ENCODE measurements around the gene SMIM43. TPM values are rescaled to one million over a fixed set of nuclear protein-coding genes. Genes with fewer than 3 reads are reported as not detected.

SMIM43 gene
- total and polyA plus RNA-seq, 2 of the 8 experiments (the other 6 are each of a cell fraction or from before 2014, with no cell fraction given): 0.50 to 0.94 TPM

- Histone ChIP-seq H4K91ac (replicated peaks; ENCODE audit: insufficient read length, low read length) (no peak overlapping the region), H3K23ac (ENCODE audit: insufficient read length) (no peak overlapping the region), H3K9ac (replicated peaks in 1 of 4; ENCODE audit: extremely low read depth in 1 of 4, low read depth in 3 of 4, low read length in 3 of 4) (no peak overlapping the region), H3K9me3 (ENCODE audit: insufficient read depth in 2 of 2, low read depth in 1 of 2, low read length in 1 of 2) (no peaks in the 10 kb centered on the region; a peak in 1 of 4 replicates), H2BK5ac (ENCODE audit: low read depth, low read length) (no peak overlapping the region), H3K27me3 (replicated peaks in 1 of 4; ENCODE audit: control insufficient read depth in 3 of 4, extremely low read depth in 1 of 4, insufficient read depth in 3 of 4, low read length in 3 of 4) (no peaks in the 10 kb centered on the region), H3K79me2 (ENCODE audit: control insufficient read depth in 1 of 2, insufficient read depth in 2 of 2, low read length in 2 of 2) (no peaks in the 10 kb centered on the region), H3K4ac (replicated peaks; ENCODE audit: insufficient read length, low read depth, low read length) (no peak overlapping the region), H2BK20ac (ENCODE audit: low read length) (no peak overlapping the region), H4K20me1 (replicated peaks in 1 of 2; ENCODE audit: control insufficient read depth in 1 of 2, insufficient read depth in 2 of 2, low read length in 2 of 2) (no peaks in the 10 kb centered on the region), H3K23me2 (ENCODE audit: low read depth, low read length) (no peaks in the 10 kb centered on the region), H3K4me3 (ENCODE audit: extremely low read depth in 1 of 4, insufficient read depth in 2 of 4, low read depth in 3 of 4, low read length in 4 of 4) (no peak overlapping the region), H3K14ac (ENCODE audit: insufficient read length) (no peak overlapping the region), H3K36me3 (ENCODE audit: control insufficient read depth in 2 of 4, insufficient read depth in 4 of 4, low read length in 3 of 4) (no peaks in the 10 kb centered on the region), H3K79me1 (ENCODE audit: low read depth, low read length) (no peaks in the 10 kb centered on the region), H2BK120ac (replicated peaks; ENCODE audit: low read depth, low read length) (peak overlapping the region; percentile 40), H4K8ac (ENCODE audit: extremely low read depth, insufficient read depth, low read length) (no peak overlapping the region), H2AK5ac (ENCODE audit: low read depth, low read length) (no peak overlapping the region), H4K5ac (ENCODE audit: insufficient read length, low read depth, low read length) (no peak overlapping the region), H3K56ac (replicated peaks; ENCODE audit: insufficient read length, low read depth, low read length) (no peak overlapping the region), H3K27ac (ENCODE audit: low read depth, low read length) (no peak overlapping the region), H3K18ac (ENCODE audit: extremely low read depth, low read length) (no peak overlapping the region), H3K4me1 (replicated peaks in 1 of 4; ENCODE audit: control insufficient read depth in 3 of 4, insufficient read depth in 4 of 4, low read length in 3 of 4) (peaks cover 5 to 10% (median 7%) of the 10 kb centered on the region in 4 experiments; a peak in 5 of 7 replicates), H2BK15ac (ENCODE audit: low read length) (no peak overlapping the region), H2BK12ac (ENCODE audit: low read depth, low read length) (0 out of 2 replicates have a peak overlapping the region, but pooled peaks have one; percentile 32), H2AFZ (ENCODE audit: low read length) (no peak overlapping the region), H3K4me2 (ENCODE audit: insufficient read depth in 1 of 2, low read depth in 2 of 2, low read length in 2 of 2) (peak overlapping the region in 1 of 2 experiments; percentile 62; a peak in 1 of 4 replicates)
- ChIA-PET CTCF (ENCODE audit: partially characterized antibody) (interaction anchor here (0.7 to 3.5 kb wide), 7 partner anchors 8 to 209 kb away, joined by 3 to 20 read pairs (median 3); no protein-coding TSS in a partner anchor), POLR2A (ENCODE audit: partially characterized antibody) (interaction anchor here (0.7 to 2.3 kb wide), 4 partner anchors 16 to 211 kb away, joined by 3 to 15 read pairs (median 4); partner anchors contain the start of gene ANXA5)
- FAIRE-seq (no peak), DNase-seq (ENCODE audit: low read depth in 1 of 2, low spot score in 2 of 2) (no peak)
- WGBS, 2 experiments (ENCODE audit: extremely low coverage in 1 of 2, insufficient coverage in 1 of 2, insufficient read length in 1 of 2, insufficient replicate concordance in 2 of 2, low coverage in 1 of 2, low lambda C conversion rate in 2 of 2, missing lambda C conversion rate in 1 of 2): 75% methylated on average over 4 of the region's 4 CpGs; no CpG with 5 or more reads in 1 of the 2 experiments
- TF ChIP-seq MAFK (IDR thresholded peaks at IDR 0.05; ENCODE audit: low read depth, low read length): no peak
- TF ChIP-seq NRF1 (IDR thresholded peaks at IDR 0.05; ENCODE audit: low read depth, low read length): no peak
- TF ChIP-seq HDAC2 (IDR thresholded peaks at IDR 0.05; ENCODE audit: borderline replicate concordance in 1 of 2, low read depth in 2 of 2, low read length in 2 of 2): no peak
- TF ChIP-seq RBBP5 (IDR thresholded peaks at IDR 0.05; ENCODE audit: borderline replicate concordance, low read depth, low read length): no peak
- TF ChIP-seq CHD1 (IDR thresholded peaks at IDR 0.05; ENCODE audit: low read depth, low read length): no peak
- TF ChIP-seq RAD21 (IDR thresholded peaks at IDR 0.05 in 1 of 2, conservative IDR thresholded peaks at IDR 0.05 in 1 of 2; ENCODE audit: low read depth in 2 of 2, low read length in 2 of 2): no peak
Observed at GRCh38 chr4:121712783-121713182, 52.2 kb downstream of the SMIM43 start.

Data from H1 (cell line).